Measurements from ENCODE around the gene DLG5.

The DLG5 gene

DNA sequence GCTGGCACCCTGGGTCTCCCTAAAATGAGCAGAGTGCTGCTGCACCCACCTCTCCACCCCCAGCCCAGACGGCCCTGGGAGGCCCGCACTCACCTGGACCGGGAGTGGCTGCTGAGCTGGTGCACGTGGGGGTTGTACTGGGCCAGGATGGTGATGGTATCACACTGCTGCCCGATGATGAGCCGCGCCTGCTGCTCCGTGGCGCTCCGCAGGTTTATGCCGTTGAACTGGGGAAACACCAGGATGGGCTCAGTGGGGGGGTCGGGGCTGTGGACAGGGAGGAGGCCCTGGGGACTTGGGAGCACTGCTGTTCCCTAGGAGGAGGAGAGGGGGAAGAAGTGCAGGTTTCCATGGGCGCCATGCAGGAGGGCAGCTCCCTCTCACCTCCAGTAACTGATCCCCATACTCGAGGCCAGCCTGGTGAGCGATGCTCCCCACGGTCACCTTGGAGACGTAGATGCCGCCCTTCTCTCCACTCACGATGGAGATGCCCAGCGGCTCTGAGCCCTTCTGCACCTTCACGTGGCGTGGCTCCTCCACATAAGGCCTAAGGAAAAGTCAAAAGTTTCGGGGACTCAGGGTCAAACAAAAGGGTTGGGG lies 114.6 kb downstream of the DLG5 start:
- no peaks in the 10 kb centered on the region for H3K9me2 ChIP-seq (replicated peaks; ENCODE audit: insufficient read depth, low read length)
- H4K20me1 ChIP-seq (ENCODE audit: low read depth, low read length): no peaks in the 10 kb centered on the region
- no peaks in the 10 kb centered on the region for H3K27me3 ChIP-seq (ENCODE audit: low read length)
- H3K9me3 ChIP-seq (ENCODE audit: insufficient read depth, low read length): no peaks in the 10 kb centered on the region
- no peak overlapping the region for H3K27ac ChIP-seq (ENCODE audit: low read depth, low read length)
- no peak overlapping the region for H3K4me2 ChIP-seq (ENCODE audit: low read depth, low read length, poor library complexity, severe bottlenecking)
- H3K4me3 ChIP-seq (ENCODE audit: insufficient read depth, low read length, poor library complexity, severe bottlenecking): no peak overlapping the region
- H3K36me3 ChIP-seq (ENCODE audit: low read length): no peaks in the 10 kb centered on the region
- no peaks in the 10 kb centered on the region for H3F3A ChIP-seq (ENCODE audit: insufficient read depth)
- no peak for TF ChIP-seq EZH2phosphoT487 (conservative IDR thresholded peaks at IDR 0.05; ENCODE audit: low read length)
- TF ChIP-seq, protein P1, sequence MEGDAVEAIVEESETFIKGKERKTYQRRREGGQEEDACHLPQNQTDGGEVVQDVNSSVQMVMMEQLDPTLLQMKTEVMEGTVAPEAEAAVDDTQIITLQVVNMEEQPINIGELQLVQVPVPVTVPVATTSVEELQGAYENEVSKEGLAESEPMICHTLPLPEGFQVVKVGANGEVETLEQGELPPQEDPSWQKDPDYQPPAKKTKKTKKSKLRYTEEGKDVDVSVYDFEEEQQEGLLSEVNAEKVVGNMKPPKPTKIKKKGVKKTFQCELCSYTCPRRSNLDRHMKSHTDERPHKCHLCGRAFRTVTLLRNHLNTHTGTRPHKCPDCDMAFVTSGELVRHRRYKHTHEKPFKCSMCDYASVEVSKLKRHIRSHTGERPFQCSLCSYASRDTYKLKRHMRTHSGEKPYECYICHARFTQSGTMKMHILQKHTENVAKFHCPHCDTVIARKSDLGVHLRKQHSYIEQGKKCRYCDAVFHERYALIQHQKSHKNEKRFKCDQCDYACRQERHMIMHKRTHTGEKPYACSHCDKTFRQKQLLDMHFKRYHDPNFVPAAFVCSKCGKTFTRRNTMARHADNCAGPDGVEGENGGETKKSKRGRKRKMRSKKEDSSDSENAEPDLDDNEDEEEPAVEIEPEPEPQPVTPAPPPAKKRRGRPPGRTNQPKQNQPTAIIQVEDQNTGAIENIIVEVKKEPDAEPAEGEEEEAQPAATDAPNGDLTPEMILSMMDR (IDR thresholded peaks at IDR 0.05; ENCODE audit: insufficient read depth, low read length, poor library complexity, severe bottlenecking): no peak
- H3K9ac ChIP-seq (ENCODE audit: low read length): no peak overlapping the region
- H2AFZ ChIP-seq (ENCODE audit: low read depth, low read length, severe bottlenecking): no peak overlapping the region
- H3K79me2 ChIP-seq (ENCODE audit: insufficient read depth, low read length): no peaks in the 10 kb centered on the region

DNA sequence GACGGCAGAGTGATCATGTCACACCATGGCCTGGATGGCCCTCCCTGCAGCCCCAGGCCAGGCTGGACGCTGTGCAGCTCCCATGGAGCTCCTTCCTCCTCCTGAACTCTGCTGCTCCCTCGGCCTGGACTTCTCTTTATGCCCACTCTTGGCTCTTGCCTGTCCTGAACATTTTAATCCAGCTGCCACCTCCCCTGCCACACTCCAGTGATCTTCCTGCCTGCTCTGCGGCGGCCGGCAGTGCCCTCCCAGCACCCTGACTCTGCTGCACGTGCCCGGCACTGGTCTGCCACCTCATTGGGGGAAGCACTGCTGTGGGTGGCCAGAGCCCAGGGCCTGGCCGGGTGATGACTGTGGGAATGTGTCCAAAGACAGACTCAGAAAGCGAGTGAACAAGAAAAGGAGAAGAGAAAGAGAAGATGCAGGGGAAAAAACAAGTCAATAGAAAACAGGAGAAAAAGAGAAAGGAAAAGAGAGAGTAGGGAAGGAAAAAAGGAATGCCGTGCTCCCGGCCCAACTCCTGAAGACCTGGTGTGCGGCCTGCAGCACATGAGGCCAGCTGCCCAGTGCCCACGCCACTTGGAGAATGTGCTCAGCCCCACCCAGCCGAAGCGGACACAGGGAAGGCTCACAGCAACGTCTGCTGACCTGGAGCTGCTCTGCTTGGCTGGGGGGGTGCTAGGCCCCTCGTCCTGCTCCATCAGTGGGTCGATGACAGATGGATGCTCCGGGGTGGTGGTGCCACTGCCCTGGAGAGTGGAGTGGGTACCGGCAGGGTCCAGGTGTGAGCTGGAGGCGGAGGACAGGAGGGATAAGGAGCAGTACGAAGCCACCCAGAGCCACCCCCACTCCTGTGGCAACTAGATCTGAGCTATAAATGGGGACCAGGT lies 115.9 kb downstream of the DLG5 start:
- Histone ChIP-seq H2AFZ (ENCODE audit: low read depth, low read length, severe bottlenecking) (no peak overlapping the region), H3K9me2 (replicated peaks; ENCODE audit: insufficient read depth, low read length) (no peaks in the 10 kb centered on the region), H3K27me3 (ENCODE audit: low read length) (no peaks in the 10 kb centered on the region), H3K4me3 (ENCODE audit: insufficient read depth, low read length, poor library complexity, severe bottlenecking) (no peak overlapping the region), H4K20me1 (ENCODE audit: low read depth, low read length) (no peaks in the 10 kb centered on the region), H3K9ac (ENCODE audit: low read length) (no peak overlapping the region), H3K9me3 (ENCODE audit: insufficient read depth, low read length) (no peaks in the 10 kb centered on the region), H3K27ac (ENCODE audit: low read depth, low read length) (no peak overlapping the region), H3K36me3 (ENCODE audit: low read length) (no peaks in the 10 kb centered on the region), H3F3A (ENCODE audit: insufficient read depth) (no peaks in the 10 kb centered on the region), H3K4me2 (ENCODE audit: low read depth, low read length, poor library complexity, severe bottlenecking) (no peak overlapping the region), H3K79me2 (ENCODE audit: insufficient read depth, low read length) (no peaks in the 10 kb centered on the region)
- TF ChIP-seq, protein P1 (IDR thresholded peaks at IDR 0.05; ENCODE audit: insufficient read depth, low read length, poor library complexity, severe bottlenecking): no peak
- TF ChIP-seq EZH2phosphoT487 (conservative IDR thresholded peaks at IDR 0.05; ENCODE audit: low read length): no peak

DNA sequence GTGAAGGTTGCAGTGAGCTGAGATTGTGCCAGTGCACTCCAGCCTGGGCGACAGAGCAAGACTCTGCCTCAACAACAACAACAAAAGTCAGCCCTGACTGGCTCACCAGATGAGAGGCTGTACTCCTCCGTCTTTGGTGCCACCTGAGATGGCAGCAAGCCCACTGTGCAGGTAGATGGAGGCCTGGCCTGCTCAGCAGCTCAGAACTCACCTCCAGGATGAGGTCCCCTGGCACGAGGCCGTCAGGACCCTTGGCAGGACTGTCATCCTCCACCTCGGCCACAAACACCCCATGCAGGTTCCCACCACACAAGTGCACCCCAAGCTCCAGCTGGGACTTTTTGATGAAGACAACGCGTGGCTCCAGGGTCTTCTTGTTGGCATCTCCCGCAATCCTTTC lies 117.2 kb downstream of the DLG5 start:
- Histone ChIP-seq H3K9me3 (ENCODE audit: insufficient read depth, low read length) (no peaks in the 10 kb centered on the region), H3K4me3 (ENCODE audit: insufficient read depth, low read length, poor library complexity, severe bottlenecking) (no peak overlapping the region), H3K4me2 (ENCODE audit: low read depth, low read length, poor library complexity, severe bottlenecking) (no peak overlapping the region), H3F3A (ENCODE audit: insufficient read depth) (no peaks in the 10 kb centered on the region), H3K79me2 (ENCODE audit: insufficient read depth, low read length) (no peaks in the 10 kb centered on the region), H3K27ac (ENCODE audit: low read depth, low read length) (no peak overlapping the region), H3K9ac (ENCODE audit: low read length) (no peak overlapping the region), H3K9me2 (replicated peaks; ENCODE audit: insufficient read depth, low read length) (no peaks in the 10 kb centered on the region), H2AFZ (ENCODE audit: low read depth, low read length, severe bottlenecking) (no peak overlapping the region), H3K27me3 (ENCODE audit: low read length) (no peaks in the 10 kb centered on the region), H3K36me3 (ENCODE audit: low read length) (no peaks in the 10 kb centered on the region), H4K20me1 (ENCODE audit: low read depth, low read length) (no peaks in the 10 kb centered on the region)
- TF ChIP-seq, protein P1 (IDR thresholded peaks at IDR 0.05; ENCODE audit: insufficient read depth, low read length, poor library complexity, severe bottlenecking): no peak
- TF ChIP-seq EZH2phosphoT487 (conservative IDR thresholded peaks at IDR 0.05; ENCODE audit: low read length): no peak

Measured in SU-DHL-6 (cell line).